Measurements from ENCODE around the gene ZNF790.

Gene ZNF790

DNA sequence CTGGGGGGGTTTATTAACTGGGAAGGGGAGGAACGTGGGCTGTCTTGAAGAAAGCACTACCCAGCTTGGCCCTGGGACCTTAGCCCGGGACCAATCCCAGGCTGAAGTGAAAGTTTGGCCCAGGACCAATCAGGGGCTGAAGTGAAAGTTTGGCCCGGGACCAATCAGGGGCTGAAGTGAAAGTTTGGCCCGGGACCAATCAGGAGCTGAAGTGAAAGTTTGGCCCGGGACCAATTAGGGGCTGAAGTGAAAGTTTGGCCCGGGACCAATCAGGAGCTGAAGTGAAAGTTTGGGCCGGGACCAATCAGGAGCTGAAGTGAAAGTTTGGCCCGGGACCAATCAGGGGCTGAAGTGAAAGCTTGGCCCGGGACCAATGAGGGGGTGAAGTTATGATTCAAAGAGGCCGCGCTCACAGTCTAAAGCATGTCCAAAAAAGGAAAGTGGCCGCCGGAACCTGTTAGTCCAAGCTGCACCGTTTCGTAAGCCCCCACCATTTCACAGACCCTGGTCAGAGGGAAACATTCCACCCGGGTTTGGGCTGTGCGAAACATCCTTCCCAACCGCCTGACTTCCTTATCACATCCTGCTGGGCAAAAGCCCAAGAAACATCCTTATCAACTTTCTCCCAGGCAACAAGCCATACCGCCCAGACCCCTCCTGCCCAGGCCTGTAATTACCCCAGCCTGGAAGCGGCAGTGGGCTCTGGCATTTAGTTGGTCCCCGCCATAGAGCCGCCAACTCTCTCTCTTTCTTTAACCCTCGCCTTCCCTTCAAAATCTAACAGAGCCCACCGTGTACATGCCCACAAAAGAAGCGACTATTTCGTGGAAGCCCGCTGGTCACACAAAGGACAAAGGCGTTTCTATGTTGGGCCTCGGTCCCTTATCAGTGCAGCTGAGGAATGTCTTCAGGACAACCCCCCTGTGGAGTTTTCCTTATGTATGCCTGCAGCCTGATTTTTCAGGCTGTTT lies 66.6 kb downstream of the ZNF790 start:
- DNase-seq, result peak; percentile 35

Measured in activated CD4-positive, CD25-positive, alpha-beta regulatory T cell treated with anti-CD3 and anti-CD28 coated beads, Interleukin-2, amount 50 U/mL, for 72 hours (primary cell).